Glutamatergic neuron (in vitro differentiated cells): ENCODE measurements around the gene FBXL5. TPM values are rescaled to one million over a fixed set of nuclear protein-coding genes. Genes with fewer than 3 reads are reported as not detected.

Source experiments
- DNase-seq: peaks from one replicate; pipeline ENCODE4 v3.0.0; 2022
- H3K27ac Mint-ChIP-seq: one replicate; pipeline ENCODE4 v1.8.0; 2020; ENCODE audit warnings: mild to moderate bottlenecking, mixed read lengths, inconsistent platforms; ENCODE audit not compliant: unreplicated experiment
- H3K27me3 Mint-ChIP-seq: one replicate; pipeline ENCODE4 v1.8.0; 2020; ENCODE audit warnings: mild to moderate bottlenecking, moderate library complexity, mixed read lengths, inconsistent platforms; ENCODE audit not compliant: unreplicated experiment
- H3K36me3 Mint-ChIP-seq: one replicate; pipeline ENCODE4 v1.8.0; 2020; ENCODE audit warnings: mild to moderate bottlenecking, mixed read lengths, inconsistent platforms; ENCODE audit not compliant: unreplicated experiment
- H3K4me1 Mint-ChIP-seq: one replicate; pipeline ENCODE4 v1.8.0; 2020; ENCODE audit warnings: mild to moderate bottlenecking, low read depth, mixed read lengths, inconsistent platforms; ENCODE audit not compliant: unreplicated experiment
- H3K4me3 Mint-ChIP-seq: one replicate; pipeline ENCODE4 v1.8.0; 2020; ENCODE audit warnings: mild to moderate bottlenecking, mixed read lengths, inconsistent platforms; ENCODE audit not compliant: unreplicated experiment
- H3K9me3 Mint-ChIP-seq: one replicate; pipeline ENCODE4 v1.8.0; 2020; ENCODE audit warnings: mild to moderate bottlenecking, moderate library complexity, mixed read lengths, inconsistent platforms; ENCODE audit not compliant: unreplicated experiment
- CTCF ChIP-seq: fragments of 200-600 bp; sonication (generic); IDR thresholded peaks from one replicate; pipeline ENCODE4 v1.5.0; 2021; ENCODE audit not compliant: partially characterized antibody, unreplicated experiment
- total RNA-seq: library from RNA; stranded (reverse); fragmentation: NEBNext Ultra II Directional; extraction: Animal tissue kit (Norgen Biotek cat#: 25700); gene quantifications from one replicate; pipeline ENCODE4 v1.2.1, GENCODE V29; 2021; ENCODE audit not compliant: unreplicated experiment

The FBXL5 gene
- total RNA-seq, 1 donor from 2014 or later = 62.2 TPM

- H3K4me3 Mint-ChIP-seq = no peak overlapping the region
- H3K36me3 Mint-ChIP-seq = no peaks in the 10 kb centered on the region
- H3K27me3 Mint-ChIP-seq = peaks cover 3% of the 10 kb centered on the region
- no peak for DNase-seq
- peaks cover 5% of the 10 kb centered on the region for H3K4me1 Mint-ChIP-seq
- TF ChIP-seq CTCF = no peak
- no peak overlapping the region for H3K27ac Mint-ChIP-seq
- H3K9me3 Mint-ChIP-seq = peaks cover 7% of the 10 kb centered on the region
Observed at GRCh38 chr4:15677507-15677988, 22.4 kb upstream of the FBXL5 start.

- Mint-ChIP-seq H3K4me1 (peaks cover 5% of the 10 kb centered on the region), H3K27me3 (peaks cover 3% of the 10 kb centered on the region), H3K9me3 (peaks cover 5% of the 10 kb centered on the region), H3K4me3 (no peak overlapping the region), H3K27ac (no peak overlapping the region), H3K36me3 (no peaks in the 10 kb centered on the region)
- DNase-seq = no peak
- no peak for TF ChIP-seq CTCF
Observed at GRCh38 chr4:15676899-15677298, 21.7 kb upstream of the FBXL5 start.

GRCh38 chr4:15676039-15676438 is 20.9 kb upstream of the FBXL5 start:
- TF ChIP-seq CTCF = no peak
- Mint-ChIP-seq H3K4me3 (no peak overlapping the region), H3K9me3 (peaks cover 2% of the 10 kb centered on the region), H3K27ac (no peak overlapping the region), H3K4me1 (peaks cover 5% of the 10 kb centered on the region), H3K27me3 (no peaks in the 10 kb centered on the region), H3K36me3 (no peaks in the 10 kb centered on the region)
- DNase-seq = no peak

- Mint-ChIP-seq H3K36me3 (no peaks in the 10 kb centered on the region), H3K27me3 (no peaks in the 10 kb centered on the region), H3K4me1 (peaks cover 5% of the 10 kb centered on the region), H3K9me3 (peaks cover 2% of the 10 kb centered on the region), H3K27ac (no peak overlapping the region), H3K4me3 (no peak overlapping the region)
- TF ChIP-seq CTCF = no peak
- DNase-seq = no peak
Observed at GRCh38 chr4:15675356-15675755, 20.2 kb upstream of the FBXL5 start.

GRCh38 chr4:15674926-15675325 is 19.8 kb upstream of the FBXL5 start:
- no peak overlapping the region for H3K27ac Mint-ChIP-seq
- DNase-seq = no peak
- H3K36me3 Mint-ChIP-seq = no peaks in the 10 kb centered on the region
- no peak for TF ChIP-seq CTCF
- no peaks in the 10 kb centered on the region for H3K27me3 Mint-ChIP-seq
- H3K4me1 Mint-ChIP-seq = peaks cover 3% of the 10 kb centered on the region
- peaks cover 2% of the 10 kb centered on the region for H3K9me3 Mint-ChIP-seq
- no peak overlapping the region for H3K4me3 Mint-ChIP-seq
